Activated naive CD4-positive, alpha-beta T cell treated with Interleukin-2 at 50 U/mL for 16 hours (primary cell): ENCODE data around the gene GRIA4.
"Not testable (repeated sequence)": the region's sequence is repeated elsewhere in the genome, so short reads cannot be mapped to it uniquely, and the experiment has no call there.

Source experiments
- DNase-seq: peaks from one replicate; pipeline ENCODE4 v3.0.0-alpha.2; 2020

GRIA4 gene

DNA sequence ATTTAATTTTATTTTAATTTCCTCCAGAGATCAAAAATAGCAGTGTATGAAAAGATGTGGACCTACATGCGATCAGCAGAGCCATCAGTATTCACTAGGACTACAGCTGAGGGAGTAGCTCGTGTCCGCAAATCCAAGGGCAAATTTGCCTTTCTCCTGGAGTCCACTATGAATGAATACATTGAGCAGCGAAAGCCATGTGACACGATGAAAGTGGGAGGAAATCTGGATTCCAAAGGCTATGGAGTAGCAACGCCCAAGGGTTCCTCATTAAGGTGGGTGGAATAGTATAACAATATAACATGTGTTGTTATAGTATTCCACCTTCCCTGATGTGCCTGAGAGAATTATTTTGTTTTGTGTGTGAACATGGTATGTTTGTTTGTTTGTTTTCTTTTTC lies 323.8 kb downstream of the GRIA4 start:
- DNase-seq: no peak

- DNase-seq: no peak
These were observed 325.9 kb downstream of the GRIA4 start for GRCh38 chr11:105935791-105936190.

GRCh38 chr11:105937331-105937730 lies 327.5 kb downstream of the GRIA4 start:
- no peak for DNase-seq

DNA sequence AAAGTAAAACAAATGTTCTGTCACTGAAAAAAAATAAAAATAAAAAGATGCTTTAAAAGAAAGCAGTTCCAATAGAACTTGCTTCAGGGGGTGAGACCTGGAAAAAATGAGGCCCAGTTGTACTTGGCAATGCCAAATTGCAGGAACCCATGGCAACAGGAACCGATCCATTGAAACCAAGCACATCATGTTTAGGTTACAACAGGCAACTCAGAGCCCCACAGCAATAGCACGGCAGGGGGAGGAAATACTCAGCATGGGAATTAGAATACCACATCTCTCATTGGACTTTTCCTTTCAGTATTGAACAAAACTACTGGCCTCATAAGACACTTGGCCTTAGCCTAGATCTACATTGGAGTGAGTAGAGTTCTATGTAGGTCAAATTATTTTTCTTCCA lies 327.9 kb downstream of the GRIA4 start:
- DNase-seq: no peak

GRCh38 chr11:105942921-105943320 lies 333.0 kb downstream of the GRIA4 start:
- DNase-seq: no peak

- no peak for DNase-seq
These were observed 339.2 kb downstream of the GRIA4 start for GRCh38 chr11:105948918-105949590.

DNA sequence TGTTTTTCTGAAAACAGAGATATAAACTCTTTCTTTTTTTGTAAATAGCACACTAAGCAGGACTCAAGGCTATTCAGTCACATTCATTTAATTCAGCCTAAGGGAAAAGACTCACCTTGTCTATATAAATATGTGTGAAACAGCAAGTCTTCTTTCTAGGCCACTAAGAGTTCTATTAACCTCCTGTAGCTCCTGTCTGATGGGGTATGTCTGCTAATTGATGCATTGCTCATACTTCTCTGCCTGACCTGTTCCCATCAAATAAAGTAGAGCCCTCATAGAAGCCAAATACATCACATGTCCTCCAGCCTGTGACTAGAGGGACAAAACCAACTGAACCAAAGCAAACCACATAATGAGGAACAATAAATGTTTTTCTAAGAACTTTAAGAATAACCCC lies 344.0 kb downstream of the GRIA4 start:
- DNase-seq: no peak

GRCh38 chr11:105960252-105961245 lies 350.7 kb downstream of the GRIA4 start:
- DNase-seq: no peak

DNA sequence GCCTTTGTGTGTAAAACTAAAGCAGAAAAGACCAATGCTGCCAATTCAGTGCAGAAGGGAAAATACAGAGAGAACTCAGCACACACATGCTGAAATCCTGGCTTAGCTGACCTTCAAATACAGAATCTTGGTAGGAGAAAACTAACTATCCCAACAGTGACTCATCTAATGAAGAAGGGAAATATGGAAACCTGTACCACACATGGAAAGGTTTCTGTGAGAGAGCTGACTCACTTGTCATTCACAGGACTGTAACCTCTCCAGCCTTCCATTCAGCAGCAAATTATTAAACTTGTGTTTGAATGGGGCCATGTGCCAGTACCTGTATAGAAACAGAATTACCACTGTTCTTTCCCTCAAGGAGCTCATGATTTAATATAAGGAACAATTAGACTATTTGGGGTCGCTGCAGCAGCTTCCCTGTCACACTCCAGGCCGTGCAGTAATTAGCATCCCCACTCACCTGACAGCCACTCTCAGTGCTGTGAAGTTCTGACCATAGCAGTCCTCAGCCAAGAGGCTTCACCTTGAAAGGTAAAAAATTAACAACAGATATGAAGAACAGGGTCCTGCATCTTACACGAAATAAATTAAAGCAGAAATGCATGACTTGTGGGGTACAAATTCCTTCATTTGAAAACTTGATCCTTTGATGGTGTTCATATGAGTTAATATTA lies 358.3 kb downstream of the GRIA4 start:
- DNase-seq: no peak

DNA sequence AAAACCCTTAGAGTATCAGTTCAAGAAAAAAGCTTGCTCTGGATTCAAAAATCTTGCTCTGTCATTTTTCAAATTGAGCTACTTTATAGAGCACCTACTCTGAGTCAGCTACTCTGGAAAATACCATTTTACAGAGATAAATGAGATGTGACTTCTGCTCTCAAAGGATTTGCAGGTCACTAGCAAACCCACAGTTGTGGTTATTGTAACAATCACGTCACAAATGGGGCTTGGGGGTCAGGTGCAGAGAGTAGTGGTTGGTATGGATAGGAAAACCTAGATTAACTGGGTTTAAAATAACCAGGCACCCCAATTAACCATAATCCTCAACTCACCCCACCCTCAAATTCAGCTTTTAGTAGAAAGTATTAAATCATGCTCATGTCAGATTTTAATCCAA lies 359.9 kb downstream of the GRIA4 start:
- no peak for DNase-seq

- DNase-seq: no peak
These were observed 365.3 kb downstream of the GRIA4 start for GRCh38 chr11:105975128-105975527.

GRCh38 chr11:105979997-105980703 lies 370.3 kb downstream of the GRIA4 start:
- no peak for DNase-seq

GRCh38 chr11:105986554-105986953 lies 376.7 kb downstream of the GRIA4 start:
- no peak for DNase-seq

DNA sequence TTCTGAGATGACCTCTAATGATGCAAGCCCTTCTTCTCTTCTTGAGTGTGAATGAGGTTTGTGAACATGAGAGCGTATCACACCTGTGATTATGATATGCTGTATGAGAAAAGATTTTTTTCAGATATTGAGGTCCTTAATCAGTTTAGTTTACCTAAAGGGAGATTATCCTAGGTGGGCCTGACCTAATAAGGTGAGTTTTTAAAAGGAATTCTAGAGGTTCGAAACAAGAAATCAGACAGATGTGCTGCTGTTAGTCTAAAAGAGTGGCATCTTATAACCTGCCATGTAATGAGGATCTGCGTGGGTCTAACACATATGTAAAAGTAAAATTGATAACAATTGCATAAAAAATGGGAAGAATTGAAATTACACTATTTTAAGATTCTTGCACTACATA lies 378.3 kb downstream of the GRIA4 start:
- no peak for DNase-seq

DNA sequence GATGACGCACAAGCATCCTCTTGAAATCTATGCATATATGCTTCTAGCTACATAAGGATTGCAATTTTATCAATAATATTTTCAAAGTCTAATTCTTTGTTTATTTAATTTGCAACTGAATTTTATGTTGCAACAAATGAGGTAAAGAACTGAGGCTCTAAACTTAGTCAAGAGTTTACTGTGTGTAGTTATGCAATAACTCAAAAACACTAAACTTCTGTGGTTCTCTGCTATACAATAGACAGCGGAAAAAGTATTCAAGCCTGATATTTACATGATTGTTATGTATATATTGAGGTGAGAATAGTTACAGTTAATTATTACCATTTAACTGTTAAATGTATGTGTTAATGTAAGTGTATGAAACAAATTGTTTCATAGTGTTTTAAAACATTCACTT lies 379.3 kb downstream of the GRIA4 start:
- DNase-seq: no peak

DNA sequence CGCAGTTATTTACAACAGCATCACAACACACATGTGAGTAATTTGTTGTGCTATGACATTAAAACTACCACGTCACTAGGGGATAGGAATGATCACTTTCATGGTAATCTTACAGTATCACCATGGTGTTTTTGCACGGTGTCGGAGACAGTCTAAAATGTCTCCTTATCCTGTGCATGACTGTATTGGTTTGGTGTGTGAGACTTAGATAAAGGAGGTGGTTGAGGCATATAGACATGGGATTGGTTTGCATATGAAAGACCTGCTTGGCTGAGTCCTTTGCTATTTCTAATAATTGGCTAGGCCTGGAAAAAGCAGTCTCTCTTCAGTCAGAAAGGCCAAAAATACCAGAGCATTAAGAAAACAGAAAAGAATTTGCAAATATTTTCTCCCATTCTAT lies 382.0 kb downstream of the GRIA4 start:
- DNase-seq: no peak

DNA sequence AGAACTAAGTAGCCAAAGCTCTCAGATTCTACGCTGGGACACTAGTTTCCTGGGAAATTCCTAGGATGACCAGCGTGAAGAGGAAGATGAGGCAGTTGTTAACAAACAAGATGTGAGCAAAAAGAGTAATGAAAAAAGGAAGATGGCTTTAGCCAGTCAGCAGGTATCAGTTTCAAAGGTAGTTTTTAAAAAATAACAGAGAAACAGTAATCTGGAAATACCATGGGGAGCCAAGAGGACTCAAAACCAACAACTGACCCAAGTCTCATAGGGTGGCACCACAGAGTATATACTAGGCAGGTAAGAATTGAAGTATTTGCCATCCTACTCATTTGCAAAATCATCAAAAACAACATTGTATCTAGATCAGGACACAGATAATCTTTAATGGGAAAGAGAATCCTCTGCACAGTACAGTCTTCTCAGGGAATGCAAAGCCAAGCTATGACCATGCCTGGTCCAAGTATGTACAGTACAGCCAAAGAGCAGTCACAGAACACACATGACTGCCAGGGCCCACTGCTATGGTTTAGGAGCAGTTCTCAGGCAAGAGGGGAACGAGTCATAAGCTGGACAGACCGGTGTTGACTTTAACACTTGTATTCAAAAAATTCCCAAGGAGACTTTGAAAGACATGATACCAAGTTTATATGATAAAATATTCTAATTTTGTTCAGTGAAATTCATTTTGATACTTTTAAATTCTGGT lies 391.6 kb downstream of the GRIA4 start:
- DNase-seq: no peak

DNA sequence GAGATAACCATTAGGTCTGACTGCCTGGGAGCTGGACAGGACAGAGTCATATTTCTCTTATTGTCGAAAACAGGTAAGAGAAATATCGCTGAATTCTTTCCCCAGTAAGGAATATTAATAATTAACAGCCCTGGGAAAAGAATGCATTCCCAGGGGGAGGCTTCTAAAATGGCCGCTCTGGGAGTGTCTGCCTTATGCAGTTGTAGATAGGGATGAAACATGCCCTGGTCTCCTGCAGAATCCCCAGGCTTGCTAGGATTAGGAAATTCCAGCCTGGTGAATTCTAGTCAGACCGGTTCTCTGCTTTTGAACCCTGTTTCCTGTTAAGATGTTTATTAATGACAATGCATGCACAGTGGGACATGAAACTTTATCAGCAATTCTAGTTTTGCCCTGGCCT lies 393.2 kb downstream of the GRIA4 start:
- DNase-seq: not testable (repeated sequence)

- DNase-seq: no peak
These were observed 401.6 kb downstream of the GRIA4 start for GRCh38 chr11:106011481-106011880.

DNA sequence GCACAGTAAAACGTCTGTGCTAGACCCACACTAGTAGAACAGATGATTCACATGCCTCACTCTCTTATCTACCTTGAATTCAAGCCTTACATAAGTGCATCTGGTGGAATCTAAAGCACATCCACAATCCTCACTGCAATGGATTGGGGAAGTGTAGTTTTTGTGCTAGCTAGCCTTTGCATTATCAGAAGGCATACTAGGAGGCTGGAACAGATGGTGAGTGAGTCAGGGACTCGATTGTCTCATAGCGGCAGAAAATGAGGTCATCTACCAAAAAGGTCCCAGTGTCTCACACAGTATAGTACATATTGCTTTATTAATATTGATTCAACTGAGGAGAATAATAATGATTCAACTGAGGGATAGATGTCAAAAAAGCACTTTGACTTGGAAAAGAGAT lies 402.9 kb downstream of the GRIA4 start:
- no peak for DNase-seq

DNA sequence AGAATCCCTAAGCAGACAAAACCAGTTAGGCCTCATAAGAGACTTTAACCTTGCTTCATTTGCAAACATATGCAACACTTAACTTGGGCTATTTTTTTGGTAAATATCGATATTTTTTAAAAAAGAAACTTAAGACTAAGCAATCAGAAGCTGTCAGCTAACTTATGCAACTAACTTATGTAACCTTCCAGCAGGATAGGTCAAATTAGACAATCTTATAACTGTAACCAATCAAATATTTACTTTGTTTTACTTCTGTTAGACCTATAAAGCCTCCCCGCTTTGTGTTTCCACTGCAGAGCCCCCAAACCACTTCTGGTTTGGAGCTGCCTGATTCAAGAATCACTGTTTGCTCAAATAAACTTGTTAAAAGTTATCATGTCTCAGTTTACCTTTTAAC lies 404.2 kb downstream of the GRIA4 start:
- DNase-seq: no peak

GRCh38 chr11:106014620-106015019 lies 404.7 kb downstream of the GRIA4 start:
- DNase-seq: no peak
